D721Med (cell line): ENCODE measurements around the gene G2E3.

ENCODE experiments used
- DNase-seq: peaks from one replicate; pipeline ENCODE4 v3.0.0; 2011; ENCODE audit warnings: low spot score; ENCODE audit not compliant: insufficient read length
- FAIRE-seq: peaks from 2 replicates; lab custom pipeline; 2011; peaks lifted over from hg19 to GRCh38; lab: Jason Lieb, UNC
- CTCF ChIP-seq: IDR thresholded peaks from 2 replicates; pipeline ENCODE4 v1.5.1; 2012; ENCODE audit warnings: mild to moderate bottlenecking, control low read depth; ENCODE audit not compliant: insufficient read depth; ENCODE audit errors: missing control alignments

G2E3 gene

DNA sequence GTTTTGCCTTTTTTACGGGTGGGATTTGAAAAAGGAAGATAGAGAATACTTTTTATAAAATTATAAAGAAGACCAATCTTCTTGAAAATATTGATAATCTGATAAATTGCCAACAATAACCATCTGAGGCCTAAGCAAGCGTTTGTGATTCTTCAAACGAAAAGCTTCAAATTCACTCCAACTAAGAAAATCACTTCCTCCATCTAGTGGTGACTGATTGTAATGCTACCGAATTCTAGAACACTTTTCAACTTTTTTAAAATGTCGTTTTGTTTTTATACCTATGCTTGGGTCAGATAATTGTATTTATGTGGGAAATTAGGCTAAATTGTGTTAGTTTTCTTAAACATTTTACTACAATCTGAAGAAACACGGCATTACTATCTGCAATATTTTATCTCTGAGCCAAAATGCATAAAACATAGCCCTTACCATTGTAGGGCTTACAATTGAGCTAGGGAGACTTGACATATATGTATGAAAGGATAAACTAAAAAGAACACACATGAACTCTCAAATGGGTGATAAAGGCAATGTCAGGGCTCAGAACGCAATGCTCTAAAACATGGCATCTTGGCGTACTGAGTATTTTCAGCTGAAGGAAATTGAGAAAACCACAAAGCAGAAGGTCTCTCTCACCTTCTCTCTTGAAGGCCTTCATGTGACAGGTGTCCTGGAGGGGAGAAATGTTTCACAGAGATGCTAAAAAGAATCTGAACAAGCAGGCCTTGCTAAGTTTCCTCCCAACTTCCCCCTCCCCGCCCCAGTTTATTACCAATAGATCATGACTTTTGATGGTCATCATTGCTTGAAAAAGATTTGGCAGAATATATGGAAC, 36.8 kb upstream of the G2E3 start:
- DNase-seq (no peak), FAIRE-seq (no peak)
- TF ChIP-seq CTCF: peak; percentile 63

- no peak for DNase-seq
- no peak for FAIRE-seq
- TF ChIP-seq CTCF: no peak
These were observed 33.1 kb upstream of the G2E3 start for GRCh38 chr14:30525833-30526232.

DNA sequence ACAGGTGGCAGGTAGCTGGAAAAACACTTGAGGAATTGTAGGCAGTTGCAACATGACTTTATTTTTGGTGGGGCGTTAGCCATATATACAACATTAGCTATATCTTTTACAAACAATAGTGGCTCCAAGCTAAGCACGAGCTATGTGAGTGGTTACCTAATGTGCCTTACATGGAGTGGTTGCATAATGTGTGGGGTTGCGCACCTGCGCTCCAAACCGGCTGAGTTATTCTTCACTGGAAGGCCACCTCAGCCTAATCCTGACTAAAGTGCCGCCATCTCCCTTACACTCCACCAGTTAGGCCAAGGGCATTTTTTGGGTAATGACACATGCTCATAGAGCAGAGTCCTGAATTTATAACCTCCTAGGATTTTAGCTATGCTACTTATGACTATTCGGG, 31.8 kb upstream of the G2E3 start:
- no peak for FAIRE-seq

GRCh38 chr14:30528119-30528518, 30.8 kb upstream of the G2E3 start:
- DNase-seq: no peak
- no peak for FAIRE-seq
- TF ChIP-seq CTCF: no peak

More for the DNA sequence above, 31.8 kb upstream of the G2E3 start:
- TF ChIP-seq CTCF: no peak
- DNase-seq: no peak

- no peak for DNase-seq
- TF ChIP-seq CTCF: no peak
- FAIRE-seq: no peak
These were observed 29.9 kb upstream of the G2E3 start for GRCh38 chr14:30528778-30529642.

DNA sequence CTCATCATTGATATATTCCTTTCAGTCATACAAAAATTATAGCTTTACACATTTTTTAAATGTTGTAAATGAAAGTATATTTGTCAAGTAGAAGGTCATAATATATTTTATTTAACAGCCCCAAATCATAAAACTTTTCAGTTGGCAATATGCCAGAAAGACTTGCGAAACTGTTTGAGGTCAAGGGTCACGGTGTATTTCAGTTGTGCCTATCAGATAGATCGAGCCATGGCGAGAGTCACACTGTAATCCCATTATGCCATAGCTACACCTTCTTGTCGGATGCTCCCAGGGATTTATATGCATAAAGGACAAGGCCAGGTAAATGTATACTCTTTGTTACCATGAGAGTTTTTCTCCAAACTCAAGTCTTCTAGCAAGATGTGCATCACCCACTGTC, 26.7 kb upstream of the G2E3 start:
- DNase-seq (no peak), FAIRE-seq (no peak)
- TF ChIP-seq CTCF: no peak

- DNase-seq (no peak), FAIRE-seq (no peak)
- TF ChIP-seq CTCF: no peak
These were observed 25.8 kb upstream of the G2E3 start for GRCh38 chr14:30533126-30533525.
